Mammary epithelial cell (primary cell): ENCODE measurements around the gene LYST.

Source experiments
- EZH2 ChIP-seq: IDR thresholded peaks from 2 replicates; pipeline ENCODE4 v1.6.1; 2012; ENCODE audit warnings: low read length, inconsistent platforms, borderline replicate concordance
- TF ChIP-seq, protein P1 (sequence below), 2 donors: IDR thresholded peaks in 1 of 2; conservative IDR thresholded peaks in 1 of 2; 2 replicates each; pipeline ENCODE4 v1.5.1; 2011 to 2012; ENCODE audit warnings: inconsistent platforms in 2 of 2, low read length in 2 of 2, mild to moderate bottlenecking in 2 of 2, control low read depth in 1 of 2, low read depth in 1 of 2; ENCODE audit not compliant: insufficient read depth in 1 of 2; ENCODE audit errors: extremely low read depth in 1 of 2

DNA sequence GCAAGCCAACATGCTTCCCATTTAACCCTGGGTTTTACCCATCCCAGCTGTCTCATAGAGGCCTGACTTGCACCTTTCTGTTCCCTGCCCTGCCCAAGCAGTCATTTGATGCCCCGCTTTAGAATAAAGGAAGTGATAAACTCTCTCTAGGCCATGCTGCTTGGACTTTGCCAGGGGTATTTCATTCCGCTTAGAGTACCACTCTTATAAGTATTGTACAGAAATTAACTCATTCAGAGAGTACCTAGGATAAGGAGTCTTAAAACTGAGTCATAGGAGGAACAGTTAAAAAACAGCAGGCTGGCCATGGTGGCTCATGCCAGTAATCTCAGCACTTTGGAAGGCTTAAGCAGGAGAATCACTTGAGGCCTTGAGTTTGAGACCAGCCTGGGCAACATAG is 21.0 kb upstream of the LYST start:
- TF ChIP-seq, protein P1, sequence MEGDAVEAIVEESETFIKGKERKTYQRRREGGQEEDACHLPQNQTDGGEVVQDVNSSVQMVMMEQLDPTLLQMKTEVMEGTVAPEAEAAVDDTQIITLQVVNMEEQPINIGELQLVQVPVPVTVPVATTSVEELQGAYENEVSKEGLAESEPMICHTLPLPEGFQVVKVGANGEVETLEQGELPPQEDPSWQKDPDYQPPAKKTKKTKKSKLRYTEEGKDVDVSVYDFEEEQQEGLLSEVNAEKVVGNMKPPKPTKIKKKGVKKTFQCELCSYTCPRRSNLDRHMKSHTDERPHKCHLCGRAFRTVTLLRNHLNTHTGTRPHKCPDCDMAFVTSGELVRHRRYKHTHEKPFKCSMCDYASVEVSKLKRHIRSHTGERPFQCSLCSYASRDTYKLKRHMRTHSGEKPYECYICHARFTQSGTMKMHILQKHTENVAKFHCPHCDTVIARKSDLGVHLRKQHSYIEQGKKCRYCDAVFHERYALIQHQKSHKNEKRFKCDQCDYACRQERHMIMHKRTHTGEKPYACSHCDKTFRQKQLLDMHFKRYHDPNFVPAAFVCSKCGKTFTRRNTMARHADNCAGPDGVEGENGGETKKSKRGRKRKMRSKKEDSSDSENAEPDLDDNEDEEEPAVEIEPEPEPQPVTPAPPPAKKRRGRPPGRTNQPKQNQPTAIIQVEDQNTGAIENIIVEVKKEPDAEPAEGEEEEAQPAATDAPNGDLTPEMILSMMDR (conservative IDR thresholded peaks at IDR 0.05 in 1 of 2, IDR thresholded peaks at IDR 0.05 in 1 of 2; ENCODE audit: extremely low read depth in 1 of 2, insufficient read depth in 1 of 2, low read depth in 1 of 2, low read length in 2 of 2) = no peak
- no peak for TF ChIP-seq EZH2
